ENCODE results near the gene MBOAT1.

Gene MBOAT1

GRCh38 chr6:20237677-20238460 is 25.6 kb upstream of the MBOAT1 start:
- TF ChIP-seq PATZ1 (CRISPR knock-in tag; IDR thresholded peaks at IDR 0.05; ENCODE audit: borderline replicate concordance), result no peak
- TF ChIP-seq RARB (CRISPR knock-in tag; IDR thresholded peaks at IDR 0.05), result no peak
- TF ChIP-seq GLIS3 (CRISPR knock-in tag; IDR thresholded peaks at IDR 0.05), result no peak
- TF ChIP-seq CREB5 (CRISPR knock-in tag; IDR thresholded peaks at IDR 0.05; ENCODE audit: low read depth), result no peak
- TF ChIP-seq SNAI2 (CRISPR knock-in tag; IDR thresholded peaks at IDR 0.05), result no peak
- TF ChIP-seq OSR1 (CRISPR knock-in tag; IDR thresholded peaks at IDR 0.05), result no peak
- no peak for TF ChIP-seq POU6F1 (CRISPR knock-in tag; IDR thresholded peaks at IDR 0.05; ENCODE audit: borderline replicate concordance, low read depth)
- no peak for ATAC-seq

- ATAC-seq, result no peak
- no peak for TF ChIP-seq TSHZ2 (CRISPR knock-in tag; IDR thresholded peaks at IDR 0.05)
- TF ChIP-seq ZNF70 (CRISPR knock-in tag; IDR thresholded peaks at IDR 0.05), result no peak
- TF ChIP-seq BACH2 (CRISPR knock-in tag; IDR thresholded peaks at IDR 0.05; ENCODE audit: borderline replicate concordance), result no peak
- no peak for TF ChIP-seq ZFP3 (CRISPR knock-in tag; IDR thresholded peaks at IDR 0.05)
Observed at GRCh38 chr6:20236909-20237600, 24.8 kb upstream of the MBOAT1 start.

- no peak for ATAC-seq
- TF ChIP-seq ISL1 (CRISPR knock-in tag; IDR thresholded peaks at IDR 0.05), result no peak
Observed at GRCh38 chr6:20236344-20236743, 24.1 kb upstream of the MBOAT1 start.

GRCh38 chr6:20235041-20235440 is 22.8 kb upstream of the MBOAT1 start:
- no peak for ATAC-seq
- TF ChIP-seq ZC3H10 (CRISPR knock-in tag; IDR thresholded peaks at IDR 0.05), result no peak
- no peak for TF ChIP-seq ZNF8 (CRISPR knock-in tag; IDR thresholded peaks at IDR 0.05)
- no peak for TF ChIP-seq ZFP30 (CRISPR knock-in tag; IDR thresholded peaks at IDR 0.05)
- no peak for TF ChIP-seq TSHZ2 (CRISPR knock-in tag; IDR thresholded peaks at IDR 0.05)
- TF ChIP-seq ZFP3 (CRISPR knock-in tag; IDR thresholded peaks at IDR 0.05), result no peak
- TF ChIP-seq BACH2 (CRISPR knock-in tag; IDR thresholded peaks at IDR 0.05; ENCODE audit: borderline replicate concordance), result no peak
- no peak for TF ChIP-seq PATZ1 (CRISPR knock-in tag; IDR thresholded peaks at IDR 0.05; ENCODE audit: borderline replicate concordance)
- no peak for TF ChIP-seq CSRNP3 (CRISPR knock-in tag; IDR thresholded peaks at IDR 0.05)
- TF ChIP-seq OSR1 (CRISPR knock-in tag; IDR thresholded peaks at IDR 0.05), result no peak
- TF ChIP-seq PPARA (CRISPR knock-in tag; IDR thresholded peaks at IDR 0.05; ENCODE audit: borderline replicate concordance), result no peak
- TF ChIP-seq ESRRG (CRISPR knock-in tag; IDR thresholded peaks at IDR 0.05), result no peak
- TF ChIP-seq CSDC2 (CRISPR knock-in tag; IDR thresholded peaks at IDR 0.05), result no peak

All from SK-N-SH treated with all-trans-retinoic acid at 6 μM for 48 hours (cell line).